ENCODE results near the gene NOS1AP. TPM values are rescaled to one million over a fixed set of nuclear protein-coding genes. Genes with fewer than 3 reads are reported as not detected.

Gene NOS1AP
- polyA plus RNA-seq, 3 donors: 0.12 TPM; not detected in 2

- no peak overlapping the region for H3K9ac ChIP-seq (ENCODE audit: insufficient read depth, low read length, poor library complexity, severe bottlenecking)
- no peak overlapping the region for H3K27ac ChIP-seq (ENCODE audit: low read depth in 1 of 2, low read length in 2 of 2)
- no peaks in the 10 kb centered on the region for H3K79me2 ChIP-seq (ENCODE audit: insufficient read depth, low read length)
- no peak overlapping the region for H3K4me2 ChIP-seq (replicated peaks; ENCODE audit: extremely low read depth, low read length, poor library complexity, severe bottlenecking)
- Mint-ChIP-seq H3K27me3 (ENCODE audit: low read depth in 3 of 3) (peaks cover 1 to 6% (median 2%) of the 10 kb centered on the region in 3 donors), H3K36me3 (peaks cover 0 to 4% of the 10 kb centered on the region in 2 donors), H3K27ac (no peak overlapping the region), H3K9me3 (peaks cover 0 to 2% (median 0%) of the 10 kb centered on the region in 7 donors), H3K4me3 (no peak overlapping the region), H3K4me1 (no peaks in the 10 kb centered on the region)
- no peaks in the 10 kb centered on the region for H3K9me3 ChIP-seq (replicated peaks in 1 of 2; ENCODE audit: control insufficient read depth in 1 of 2, insufficient read depth in 1 of 2, low read length in 2 of 2)
- no peak for DNase-seq
- peaks cover 0 to 5% of the 10 kb centered on the region in 2 donors for H3K36me3 ChIP-seq (replicated peaks in 1 of 2; ENCODE audit: control insufficient read depth in 1 of 2, insufficient read depth in 2 of 2, low read length in 2 of 2)
- H3K4me3 ChIP-seq (replicated peaks in 1 of 3; ENCODE audit: low read depth in 2 of 3, low read length in 3 of 3): no peak overlapping the region
- WGBS (ENCODE audit: insufficient coverage): 100% methylated on average over 1 of the region's 3 CpGs
- no peaks in the 10 kb centered on the region for H3K27me3 ChIP-seq (ENCODE audit: control insufficient read depth in 2 of 2, insufficient read depth in 2 of 2, low read length in 2 of 2)
- intact Hi-C loops (cut with micrococcal nuclease): no loop called here
- H3K4me1 ChIP-seq (ENCODE audit: control insufficient read depth in 1 of 2, insufficient read depth in 2 of 2, low read length in 2 of 2): no peaks in the 10 kb centered on the region
- no peaks in the 10 kb centered on the region for H4K20me1 ChIP-seq (ENCODE audit: insufficient read depth, low read length)
- TF ChIP-seq, protein P1, sequence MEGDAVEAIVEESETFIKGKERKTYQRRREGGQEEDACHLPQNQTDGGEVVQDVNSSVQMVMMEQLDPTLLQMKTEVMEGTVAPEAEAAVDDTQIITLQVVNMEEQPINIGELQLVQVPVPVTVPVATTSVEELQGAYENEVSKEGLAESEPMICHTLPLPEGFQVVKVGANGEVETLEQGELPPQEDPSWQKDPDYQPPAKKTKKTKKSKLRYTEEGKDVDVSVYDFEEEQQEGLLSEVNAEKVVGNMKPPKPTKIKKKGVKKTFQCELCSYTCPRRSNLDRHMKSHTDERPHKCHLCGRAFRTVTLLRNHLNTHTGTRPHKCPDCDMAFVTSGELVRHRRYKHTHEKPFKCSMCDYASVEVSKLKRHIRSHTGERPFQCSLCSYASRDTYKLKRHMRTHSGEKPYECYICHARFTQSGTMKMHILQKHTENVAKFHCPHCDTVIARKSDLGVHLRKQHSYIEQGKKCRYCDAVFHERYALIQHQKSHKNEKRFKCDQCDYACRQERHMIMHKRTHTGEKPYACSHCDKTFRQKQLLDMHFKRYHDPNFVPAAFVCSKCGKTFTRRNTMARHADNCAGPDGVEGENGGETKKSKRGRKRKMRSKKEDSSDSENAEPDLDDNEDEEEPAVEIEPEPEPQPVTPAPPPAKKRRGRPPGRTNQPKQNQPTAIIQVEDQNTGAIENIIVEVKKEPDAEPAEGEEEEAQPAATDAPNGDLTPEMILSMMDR (IDR thresholded peaks at IDR 0.05): no peak
- H2AFZ ChIP-seq (ENCODE audit: insufficient read depth, low read depth, low read length, poor library complexity, severe bottlenecking): no peak overlapping the region
These were observed 301.2 kb downstream of the NOS1AP start for GRCh38 chr1:162370721-162371120.

GRCh38 chr1:162371611-162372010, 302.1 kb downstream of the NOS1AP start:
- Mint-ChIP-seq H3K4me3 (no peak overlapping the region), H3K27me3 (ENCODE audit: low read depth in 3 of 3) (peaks cover 1 to 6% (median 2%) of the 10 kb centered on the region in 3 donors), H3K27ac (no peak overlapping the region), H3K4me1 (no peaks in the 10 kb centered on the region), H3K36me3 (peaks cover 0 to 4% of the 10 kb centered on the region in 2 donors), H3K9me3 (peaks cover 0 to 2% (median 0%) of the 10 kb centered on the region in 7 donors)
- Histone ChIP-seq H3K79me2 (ENCODE audit: insufficient read depth, low read length) (no peaks in the 10 kb centered on the region), H4K20me1 (ENCODE audit: insufficient read depth, low read length) (no peaks in the 10 kb centered on the region), H3K27me3 (ENCODE audit: control insufficient read depth in 2 of 2, insufficient read depth in 2 of 2, low read length in 2 of 2) (no peaks in the 10 kb centered on the region), H3K27ac (ENCODE audit: low read depth in 1 of 2, low read length in 2 of 2) (no peak overlapping the region), H3K9me3 (replicated peaks in 1 of 2; ENCODE audit: control insufficient read depth in 1 of 2, insufficient read depth in 1 of 2, low read length in 2 of 2) (no peaks in the 10 kb centered on the region), H3K4me1 (ENCODE audit: control insufficient read depth in 1 of 2, insufficient read depth in 2 of 2, low read length in 2 of 2) (no peaks in the 10 kb centered on the region), H2AFZ (ENCODE audit: insufficient read depth, low read depth, low read length, poor library complexity, severe bottlenecking) (no peak overlapping the region), H3K4me2 (replicated peaks; ENCODE audit: extremely low read depth, low read length, poor library complexity, severe bottlenecking) (no peak overlapping the region), H3K36me3 (replicated peaks in 1 of 2; ENCODE audit: control insufficient read depth in 1 of 2, insufficient read depth in 2 of 2, low read length in 2 of 2) (peaks cover 0 to 5% of the 10 kb centered on the region in 2 donors), H3K9ac (ENCODE audit: insufficient read depth, low read length, poor library complexity, severe bottlenecking) (no peak overlapping the region), H3K4me3 (replicated peaks in 1 of 3; ENCODE audit: low read depth in 2 of 3, low read length in 3 of 3) (no peak overlapping the region)
- DNase-seq: no peak
- intact Hi-C loops (cut with micrococcal nuclease): no loop called here
- TF ChIP-seq, protein P1 (IDR thresholded peaks at IDR 0.05): no peak
- WGBS (ENCODE audit: insufficient coverage): no CpG with 5 or more reads among the region's 6 CpGs
